ENCODE measurements around the gene LRP1B.

GRCh38 chr2:141647353-141647752, 483.5 kb downstream of the LRP1B start:
- no peak for TF ChIP-seq CTCF (IDR thresholded peaks at IDR 0.05)
- no peak for TF ChIP-seq POLR2AphosphoS5 (IDR thresholded peaks at IDR 0.05)
